ENCODE data around the gene OSER1. TPM values are rescaled to one million over a fixed set of nuclear protein-coding genes. Genes with fewer than 3 reads are reported as not detected.

The OSER1 gene
- total and polyA plus RNA-seq, 9 of the 15 experiments (the other 6 are each of a cell fraction or from before 2014, with no cell fraction given) = 15.5 to 57.3 (median 19.9) TPM

GRCh38 chr20:44204156-44204831 lies 6.3 kb downstream of the OSER1 start (continued):
- TF ChIP-seq REST (IDR thresholded peaks at IDR 0.05; ENCODE audit: borderline replicate concordance) (no peak), REST (CRISPR knock-in tag; IDR thresholded peaks at IDR 0.05; ENCODE audit: low read depth) (no peak), ZNF24 (IDR thresholded peaks at IDR 0.05) (peak; percentile 52; the same call in 1 of the 2 replicates), DMBX1 (CRISPR knock-in tag; IDR thresholded peaks at IDR 0.05; ENCODE audit: borderline replicate concordance) (no peak), THAP7 (CRISPR knock-in tag; IDR thresholded peaks at IDR 0.05) (no peak), PCBP2 (IDR thresholded peaks at IDR 0.05; ENCODE audit: low read depth, low read length, poor library complexity, severe bottlenecking) (no peak), ZNF318 (IDR thresholded peaks at IDR 0.05; ENCODE audit: borderline replicate concordance in 1 of 2, low read depth in 1 of 2) (no peak), ZNF584 (CRISPR knock-in tag; IDR thresholded peaks at IDR 0.05; ENCODE audit: low read depth) (no peak)
